ENCODE results near the gene DEPDC5. TPM values are rescaled to one million over a fixed set of nuclear protein-coding genes. Genes with fewer than 3 reads are reported as not detected.
"Not testable (repeated sequence)": the region's sequence is repeated elsewhere in the genome, so short reads cannot be mapped to it uniquely, and the experiment has no call there.

Gene DEPDC5
- total RNA-seq, 4 donors from 2014 or later, result 26.6 to 94.1 (median 38.8) TPM

GRCh38 chr22:31806751-31807150 is 52.9 kb downstream of the DEPDC5 start:
- no peaks in the 10 kb centered on the region for H3K4me1 ChIP-seq

GRCh38 chr22:31812977-31813605 is 59.3 kb downstream of the DEPDC5 start:
- no peak for DNase-seq
- H3K27me3 ChIP-seq, result no peaks in the 10 kb centered on the region
- H3K27ac ChIP-seq, result no peak overlapping the region
- no peaks in the 10 kb centered on the region for H3K4me1 ChIP-seq
- no peak overlapping the region for H3K4me3 ChIP-seq
- peaks cover 0 to 81% (median 0%) of the 10 kb centered on the region in 3 donors for H3K36me3 ChIP-seq
- no peaks in the 10 kb centered on the region for H3K9me3 ChIP-seq
- TF ChIP-seq CTCF (IDR thresholded peaks at IDR 0.05), result no peak
- no peak for TF ChIP-seq POLR2A (IDR thresholded peaks at IDR 0.05)

More at GRCh38 chr22:31806751-31807150, 52.9 kb downstream of the DEPDC5 start:
- no peak for DNase-seq
- Histone ChIP-seq H3K4me3 (no peak overlapping the region), H3K27me3 (no peaks in the 10 kb centered on the region), H3K9me3 (no peaks in the 10 kb centered on the region), H3K27ac (no peak overlapping the region), H3K36me3 (peaks cover 0 to 97% (median 3%) of the 10 kb centered on the region in 3 donors)
- TF ChIP-seq CTCF (IDR thresholded peaks at IDR 0.05) (no peak), POLR2A (IDR thresholded peaks at IDR 0.05) (no peak)

- H3K27me3 ChIP-seq, H3K9me3 ChIP-seq, DNase-seq, H3K27ac ChIP-seq, H3K4me1 ChIP-seq, H3K4me3 ChIP-seq: not testable (repeated sequence)
- H3K36me3 ChIP-seq, result peaks cover 0 to 81% (median 0%) of the 10 kb centered on the region in 3 donors
These were observed 60.1 kb downstream of the DEPDC5 start for GRCh38 chr22:31813898-31814297.

- Histone ChIP-seq H3K4me1 (no peaks in the 10 kb centered on the region), H3K36me3 (peaks cover 0 to 82% (median 0%) of the 10 kb centered on the region in 3 donors), H3K27ac (peak overlapping the region in 3 of 4 donors; percentile 70 to 91 (median 75)), H3K27me3 (no peaks in the 10 kb centered on the region), H3K9me3 (no peaks in the 10 kb centered on the region), H3K4me3 (no peak overlapping the region)
- DNase-seq, result peak in 1 of 3 donors; percentile 49
- no peak for TF ChIP-seq CTCF (IDR thresholded peaks at IDR 0.05)
- TF ChIP-seq POLR2A (IDR thresholded peaks at IDR 0.05), result no peak
These were observed 61.1 kb downstream of the DEPDC5 start for GRCh38 chr22:31814942-31815341.

GRCh38 chr22:31815383-31815814 is 61.6 kb downstream of the DEPDC5 start:
- H3K4me3 ChIP-seq, H3K27me3 ChIP-seq, H3K4me1 ChIP-seq, H3K9me3 ChIP-seq: not testable (repeated sequence)
- DNase-seq, result peak in 2 of 3 donors; percentile 68 to 79
- Histone ChIP-seq H3K27ac (peak overlapping the region in 3 of 4 donors; percentile 70 to 91 (median 75)), H3K36me3 (peaks cover 0 to 82% (median 0%) of the 10 kb centered on the region in 3 donors)

- Histone ChIP-seq H3K27me3 (no peaks in the 10 kb centered on the region), H3K4me3 (no peak overlapping the region), H3K36me3 (peaks cover 0 to 81% (median 0%) of the 10 kb centered on the region in 3 donors), H3K4me1 (no peaks in the 10 kb centered on the region), H3K27ac (no peak overlapping the region), H3K9me3 (no peaks in the 10 kb centered on the region)
- no peak for DNase-seq
- no peak for TF ChIP-seq CTCF (IDR thresholded peaks at IDR 0.05)
- TF ChIP-seq POLR2A (IDR thresholded peaks at IDR 0.05), result no peak
These were observed 62.9 kb downstream of the DEPDC5 start for GRCh38 chr22:31816750-31817149.

Measured in Peyer's patch (tissue), 4 donors.